ENCODE data around the gene IPPK. TPM values are rescaled to one million over a fixed set of nuclear protein-coding genes. Genes with fewer than 3 reads are reported as not detected.

IPPK gene
- 10 to 100 TPM; 10.2 to 12.2 (median 11.9) TPM for polyA plus RNA-seq (ENCODE audit: insufficient read length in 4 of 4)

- DNase-seq (ENCODE audit: low read depth in 4 of 4, low spot score in 3 of 4) = peak; percentile 95 to 97 (median 96)
Measured at GRCh38 chr9:92669890-92670708, at the start of gene IPPK. TSS of gene IPPK (minus strand) at chr9:92670131. CDS start at chr9:92669988, 143 bp downstream.

DNA sequence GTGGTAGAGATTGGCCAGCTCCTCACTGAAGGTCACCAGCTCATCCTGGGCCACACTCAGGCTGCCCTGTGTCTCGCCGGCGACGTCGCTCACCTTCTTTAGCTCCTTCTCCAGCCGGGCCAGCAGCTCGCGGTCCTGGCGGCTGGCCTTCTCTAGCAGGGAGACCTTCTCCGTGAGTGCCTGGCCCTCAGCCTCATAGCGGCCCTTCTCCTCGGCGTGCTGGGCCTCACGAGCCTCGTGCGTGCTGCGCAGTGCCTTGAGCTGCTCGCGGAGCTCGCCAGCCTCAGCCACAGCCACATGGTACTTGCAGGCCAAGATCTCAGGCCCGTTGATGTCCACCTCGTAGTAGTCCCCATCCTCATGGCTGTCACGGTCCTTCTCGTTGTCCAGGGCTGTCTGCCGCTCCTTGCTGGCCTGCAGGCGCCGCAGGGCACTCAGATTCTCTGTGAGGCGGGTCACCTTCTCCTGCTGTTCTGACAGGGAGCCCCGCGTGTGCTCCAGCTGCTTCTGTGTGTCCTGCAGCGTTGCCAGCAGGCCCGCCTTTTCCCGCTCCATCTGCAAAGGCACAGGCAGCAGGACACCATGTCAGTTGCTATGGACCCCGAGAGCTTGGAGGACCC, 49.2 kb upstream of the IPPK start:
- DNase-seq (ENCODE audit: low read depth in 4 of 4, low spot score in 3 of 4) = no peak

GRCh38 chr9:92718086-92719001, 48.4 kb upstream of the IPPK start:
- no peak for DNase-seq (ENCODE audit: low read depth in 4 of 4, low spot score in 3 of 4)

DNA sequence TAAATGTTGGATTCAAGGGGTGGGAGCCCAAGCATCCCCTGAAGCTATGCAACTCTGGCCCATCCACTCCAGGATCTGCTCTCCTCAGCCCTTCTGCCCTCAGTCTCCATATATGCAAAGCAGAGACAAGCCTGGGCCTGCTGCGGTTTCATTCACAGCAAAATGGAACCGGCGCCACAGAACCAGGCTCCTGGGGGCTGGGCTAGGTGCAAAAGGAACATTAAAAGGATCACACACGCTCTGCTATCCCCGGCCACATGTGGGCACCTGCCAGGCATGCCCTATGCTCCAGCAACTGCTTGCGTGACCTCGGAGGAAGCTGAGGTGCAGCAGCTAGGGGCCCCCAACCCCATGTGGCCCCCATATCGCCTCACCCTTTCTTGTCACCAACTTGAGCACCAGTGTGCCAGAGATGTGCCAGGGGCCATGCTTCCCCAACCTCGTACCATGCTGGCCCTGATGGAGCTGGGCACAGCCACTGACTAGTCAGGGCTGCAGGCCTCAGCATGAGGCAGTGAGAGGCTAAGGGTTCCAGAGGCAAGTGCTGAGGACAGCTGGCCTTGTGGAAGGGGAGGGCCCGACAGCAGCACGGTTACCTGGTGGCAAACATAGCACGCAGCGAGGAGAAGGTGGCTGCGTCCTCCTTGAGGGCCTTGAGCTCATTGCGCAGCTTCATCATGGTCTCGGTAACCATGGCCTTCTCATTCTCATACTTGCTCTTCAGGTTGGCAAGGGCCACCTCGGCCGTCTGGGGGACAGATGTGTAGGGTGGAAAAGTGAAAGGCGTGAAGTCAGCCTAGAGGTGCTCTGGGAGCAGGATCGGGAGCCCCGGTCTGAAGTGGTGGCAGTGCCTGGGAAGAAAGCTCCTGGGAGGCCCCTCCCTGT, 47.5 kb upstream of the IPPK start:
- DNase-seq (ENCODE audit: low read depth in 4 of 4, low spot score in 3 of 4) = no peak

DNA sequence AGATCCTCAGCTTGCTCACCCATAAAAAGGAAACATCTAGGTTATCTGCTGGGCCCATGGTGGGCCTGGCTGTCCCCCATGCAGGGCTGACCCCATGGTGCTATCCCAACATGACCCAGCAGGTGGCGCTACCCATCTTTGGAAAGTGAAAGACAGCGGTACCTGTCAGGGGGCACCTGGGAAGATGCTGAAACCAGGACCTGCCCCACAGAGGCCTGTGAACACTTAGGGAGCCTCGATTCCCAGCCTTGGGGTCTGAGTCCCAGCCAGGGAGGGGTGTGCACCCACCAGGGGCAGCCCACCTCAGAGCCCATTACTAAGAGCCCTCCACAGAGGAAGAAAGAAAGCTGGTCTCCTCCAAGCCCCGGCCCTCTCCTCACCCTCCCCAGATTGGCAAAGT, 46.6 kb upstream of the IPPK start:
- DNase-seq (ENCODE audit: low read depth in 4 of 4, low spot score in 3 of 4) = peak; percentile 20 to 35 (median 28)

DNA sequence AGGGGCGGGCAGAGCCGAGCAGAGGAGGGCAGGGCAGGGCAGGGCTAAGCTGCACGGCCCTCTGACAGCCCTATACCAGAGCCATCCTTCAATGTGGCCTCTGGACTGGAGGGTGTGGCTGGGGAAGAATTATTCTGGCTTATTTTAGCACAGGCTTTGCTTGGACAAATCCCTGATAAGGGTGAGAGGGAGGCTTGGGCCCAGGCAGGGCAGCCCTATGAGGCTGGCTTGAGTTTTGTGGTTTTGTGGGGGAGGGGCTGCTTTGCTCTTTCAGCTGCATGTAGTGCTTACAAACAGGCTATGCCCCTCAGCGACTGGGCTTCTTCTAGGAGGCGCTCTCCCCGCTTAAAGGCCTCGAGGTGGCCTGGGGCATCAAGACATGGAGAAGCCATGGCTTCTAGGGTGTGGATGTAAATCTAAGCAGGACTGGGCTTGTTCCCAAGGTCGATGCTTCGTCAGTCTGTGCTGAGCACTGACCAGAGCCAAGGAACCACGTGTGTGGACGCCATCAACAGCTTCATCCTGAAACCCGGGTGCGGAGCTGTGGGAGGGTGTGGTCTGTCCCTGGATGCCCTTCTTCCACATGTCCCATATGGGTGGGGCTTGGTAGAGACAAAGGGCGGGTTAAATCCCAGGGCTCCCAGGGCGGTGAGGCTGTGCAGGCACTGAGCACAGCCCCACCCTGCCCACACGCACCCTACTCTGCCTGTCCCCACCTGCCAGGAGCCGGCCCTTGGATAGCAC, 45.7 kb upstream of the IPPK start:
- no peak for DNase-seq (ENCODE audit: low read depth in 4 of 4, low spot score in 3 of 4)

- no peak for DNase-seq (ENCODE audit: low read depth in 4 of 4, low spot score in 3 of 4)
Measured at GRCh38 chr9:92714787-92715487, 45.0 kb upstream of the IPPK start.

GRCh38 chr9:92714016-92714415, 44.1 kb upstream of the IPPK start:
- no peak for DNase-seq (ENCODE audit: low read depth in 4 of 4, low spot score in 3 of 4)

- no peak for DNase-seq (ENCODE audit: low read depth in 4 of 4, low spot score in 3 of 4)
Measured at GRCh38 chr9:92713528-92713927, 43.6 kb upstream of the IPPK start.

GRCh38 chr9:92712767-92713166, 42.8 kb upstream of the IPPK start:
- DNase-seq (ENCODE audit: low read depth in 4 of 4, low spot score in 3 of 4) = no peak

DNA sequence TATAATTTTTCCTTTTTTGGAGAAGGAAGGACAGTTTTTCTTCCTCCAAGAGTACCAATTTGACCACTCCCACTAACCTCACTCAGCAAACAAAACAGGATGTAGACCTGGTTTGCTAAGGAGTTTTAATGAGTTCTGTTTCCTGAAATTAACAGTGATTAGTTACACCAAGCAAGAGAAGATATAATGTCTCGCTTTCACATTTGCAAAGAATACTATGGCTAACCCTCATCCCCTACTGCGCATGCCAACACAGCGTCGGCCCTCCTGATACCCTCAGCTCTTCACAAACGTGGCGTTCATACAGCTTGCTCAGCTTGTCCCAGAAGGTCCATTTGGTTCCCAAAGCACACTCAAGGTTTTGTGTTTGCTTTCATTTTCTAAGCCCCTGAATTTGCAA, 41.9 kb upstream of the IPPK start:
- DNase-seq (ENCODE audit: low read depth in 4 of 4, low spot score in 3 of 4) = no peak

GRCh38 chr9:92711146-92711545, 41.2 kb upstream of the IPPK start:
- no peak for DNase-seq (ENCODE audit: low read depth in 4 of 4, low spot score in 3 of 4)

DNA sequence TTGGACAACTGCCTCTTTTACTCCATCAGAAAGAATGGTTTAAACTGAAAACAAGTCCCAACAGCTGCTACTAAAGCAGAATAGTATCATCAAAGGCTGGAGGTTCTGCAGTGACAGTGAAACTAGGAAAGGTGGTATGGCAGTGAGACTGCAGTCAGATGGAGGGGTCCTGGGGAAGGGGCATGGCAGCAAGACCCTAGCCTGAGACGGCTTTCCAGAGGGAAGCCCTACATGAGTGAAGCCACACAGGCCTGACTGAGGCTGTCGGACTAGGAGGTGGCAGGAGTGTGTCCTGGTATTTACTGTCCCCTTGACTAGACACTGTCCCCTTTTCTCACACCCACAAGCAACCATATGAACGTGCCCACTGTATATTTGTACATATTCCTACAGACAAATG, 40.4 kb upstream of the IPPK start:
- DNase-seq (ENCODE audit: low read depth in 4 of 4, low spot score in 3 of 4) = no peak

DNA sequence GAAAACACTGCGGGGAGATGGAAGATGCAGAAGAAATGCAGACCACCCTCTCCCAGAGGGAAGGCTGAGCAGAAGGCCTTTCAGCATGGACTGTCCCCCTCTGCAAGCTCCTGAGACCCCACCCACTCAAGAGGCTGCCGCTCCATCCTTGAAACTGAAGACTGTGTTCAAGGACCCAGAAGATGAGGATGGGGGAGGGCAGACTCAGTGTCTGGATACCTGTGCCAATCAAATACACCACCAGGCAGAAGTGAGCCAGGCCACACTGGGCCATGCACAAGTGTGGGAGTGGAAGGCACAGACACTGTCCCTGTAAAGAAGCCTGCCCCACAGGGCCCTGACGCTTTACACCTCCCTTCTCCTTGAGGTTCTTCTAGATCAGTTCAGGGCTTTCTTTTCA, 40.0 kb upstream of the IPPK start:
- DNase-seq (ENCODE audit: low read depth in 4 of 4, low spot score in 3 of 4) = no peak

GRCh38 chr9:92709240-92709639, 39.3 kb upstream of the IPPK start:
- DNase-seq (ENCODE audit: low read depth in 4 of 4, low spot score in 3 of 4) = no peak

DNA sequence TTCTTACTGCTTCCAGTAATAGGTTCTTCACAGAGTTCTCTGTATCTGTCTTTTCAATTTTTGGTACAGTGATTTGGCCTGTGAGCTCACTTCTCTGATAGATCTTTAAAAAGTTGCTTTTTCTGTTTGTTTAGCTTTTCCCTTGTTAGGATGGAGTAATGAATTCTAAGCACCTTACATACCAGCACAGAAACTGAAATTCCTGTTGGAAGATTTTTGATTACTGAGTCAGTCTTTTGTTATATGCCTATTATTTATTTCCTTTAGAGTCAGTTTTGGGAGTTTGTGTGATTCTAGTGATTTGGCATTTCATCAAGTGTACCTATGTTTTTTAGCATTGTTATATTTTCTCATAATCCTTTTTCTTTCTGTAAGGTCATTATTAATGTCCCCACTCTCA, 37.6 kb upstream of the IPPK start:
- DNase-seq (ENCODE audit: low read depth in 4 of 4, low spot score in 3 of 4) = no peak

DNA sequence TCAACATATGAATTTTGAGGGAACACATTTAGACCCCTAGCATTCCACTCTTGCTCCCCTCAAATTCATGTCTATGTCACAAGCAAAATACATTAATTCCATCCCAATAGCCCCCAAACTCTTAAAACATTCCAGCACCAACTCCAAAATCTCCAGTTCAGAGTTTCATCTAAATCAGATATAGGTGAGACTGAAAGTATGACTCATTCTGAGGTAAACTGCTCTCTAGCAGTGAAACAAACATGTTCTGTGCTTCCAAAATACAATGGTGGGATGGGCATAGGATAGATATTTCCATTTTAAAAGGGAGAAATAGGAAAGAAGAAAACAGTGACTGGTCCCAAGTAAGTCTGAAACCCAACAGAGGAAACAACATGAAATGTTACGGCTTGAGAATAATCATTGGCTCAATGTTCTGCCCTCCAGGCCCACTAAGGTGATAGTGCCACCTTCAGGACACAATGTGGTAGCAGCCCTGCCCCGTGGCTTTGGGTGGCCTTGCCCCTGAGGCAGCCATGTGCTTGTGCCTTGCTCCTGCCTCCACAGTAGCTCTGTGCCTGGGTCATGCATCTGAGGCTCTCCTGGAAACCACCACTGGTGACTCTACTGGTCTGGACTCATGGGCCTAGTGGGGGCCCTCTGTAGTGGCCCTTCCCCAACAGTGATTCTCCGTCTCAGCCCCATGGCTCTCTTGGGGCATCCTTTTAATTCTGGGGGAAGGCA, 36.4 kb upstream of the IPPK start:
- no peak for DNase-seq (ENCODE audit: low read depth in 4 of 4, low spot score in 3 of 4)

DNA sequence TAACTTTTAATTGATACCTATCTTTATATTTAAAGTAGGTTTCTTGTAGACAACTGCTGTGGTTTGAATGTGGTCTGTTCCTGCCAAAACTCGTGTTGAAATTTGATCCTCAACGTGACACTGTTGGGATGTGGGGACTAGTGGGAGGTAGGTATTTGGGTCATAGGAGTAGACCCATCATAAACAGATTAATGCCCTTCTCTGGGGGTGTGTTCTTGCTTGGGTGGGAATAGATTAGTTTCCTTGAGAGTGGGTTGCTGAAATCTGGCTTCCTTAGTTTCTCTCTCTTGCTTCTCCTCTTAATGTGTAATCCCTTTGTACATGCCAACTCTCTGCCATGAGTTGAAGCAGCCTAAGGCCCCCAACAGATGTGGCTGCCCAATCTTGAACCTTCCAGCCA, 34.6 kb upstream of the IPPK start:
- no peak for DNase-seq (ENCODE audit: low read depth in 4 of 4, low spot score in 3 of 4)
